NCI-H82 treated with DMSO at 0.1 percent for 48 hours (cell line): ENCODE measurements around the gene AIFM3.
"Not testable (repeated sequence)": the region's sequence is repeated elsewhere in the genome, so short reads cannot be mapped to it uniquely, and the experiment has no call there.

Experiments
- DNase-seq: peaks from one replicate; lab custom pipeline; 2025; ENCODE audit not compliant: unreplicated experiment; lab: John Stamatoyannopoulos, UW

AIFM3 gene, protein sequence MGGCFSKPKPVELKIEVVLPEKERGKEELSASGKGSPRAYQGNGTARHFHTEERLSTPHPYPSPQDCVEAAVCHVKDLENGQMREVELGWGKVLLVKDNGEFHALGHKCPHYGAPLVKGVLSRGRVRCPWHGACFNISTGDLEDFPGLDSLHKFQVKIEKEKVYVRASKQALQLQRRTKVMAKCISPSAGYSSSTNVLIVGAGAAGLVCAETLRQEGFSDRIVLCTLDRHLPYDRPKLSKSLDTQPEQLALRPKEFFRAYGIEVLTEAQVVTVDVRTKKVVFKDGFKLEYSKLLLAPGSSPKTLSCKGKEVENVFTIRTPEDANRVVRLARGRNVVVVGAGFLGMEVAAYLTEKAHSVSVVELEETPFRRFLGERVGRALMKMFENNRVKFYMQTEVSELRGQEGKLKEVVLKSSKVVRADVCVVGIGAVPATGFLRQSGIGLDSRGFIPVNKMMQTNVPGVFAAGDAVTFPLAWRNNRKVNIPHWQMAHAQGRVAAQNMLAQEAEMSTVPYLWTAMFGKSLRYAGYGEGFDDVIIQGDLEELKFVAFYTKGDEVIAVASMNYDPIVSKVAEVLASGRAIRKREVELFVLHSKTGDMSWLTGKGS

DNA sequence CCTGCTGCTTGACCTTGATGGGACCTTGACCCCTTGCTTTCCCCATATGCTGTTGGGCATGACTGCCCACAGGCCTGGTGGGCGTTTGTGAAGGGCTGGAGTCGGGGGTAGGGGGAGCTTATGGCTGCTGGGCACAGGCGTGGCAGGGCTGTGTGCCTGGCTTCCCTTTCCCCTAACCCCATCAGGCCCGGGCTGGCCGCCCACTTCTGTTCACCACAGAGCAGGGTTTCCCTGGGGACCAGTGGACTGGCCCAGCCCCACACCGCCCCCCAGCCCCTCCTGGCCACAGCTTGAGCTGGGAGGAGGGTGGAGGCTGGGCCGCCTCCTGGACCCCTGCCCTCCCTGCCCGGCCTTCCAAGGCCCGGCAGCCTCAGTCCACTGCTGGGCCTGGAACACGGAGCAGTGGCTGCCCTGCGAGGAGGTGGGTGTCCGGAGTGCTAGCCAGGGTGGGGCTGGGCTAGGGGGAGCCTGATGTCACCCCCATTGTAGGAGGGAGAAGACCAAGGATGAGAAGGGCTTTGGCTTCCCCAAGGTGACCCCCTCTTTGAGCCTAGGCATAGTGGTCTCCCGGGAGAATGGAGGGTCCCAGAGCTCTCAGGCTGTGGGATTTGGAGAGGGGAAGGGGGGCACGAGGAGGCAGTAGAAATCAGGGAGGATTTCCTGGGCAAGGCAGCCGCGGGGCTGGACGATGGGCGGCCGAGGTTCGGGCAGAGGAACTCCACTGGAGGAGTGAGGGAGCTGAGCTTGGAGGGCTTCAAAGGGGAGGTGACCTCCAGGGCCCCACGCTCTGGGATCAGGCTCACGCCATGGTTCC lies at the start of gene AIFM3:
Gene AIFM3, plus strand, starts transcription at position 373 of the 814 bp plus-strand sequence. CDS start 690 bp downstream, outside the sequence.
- DNase-seq: no peak

DNA sequence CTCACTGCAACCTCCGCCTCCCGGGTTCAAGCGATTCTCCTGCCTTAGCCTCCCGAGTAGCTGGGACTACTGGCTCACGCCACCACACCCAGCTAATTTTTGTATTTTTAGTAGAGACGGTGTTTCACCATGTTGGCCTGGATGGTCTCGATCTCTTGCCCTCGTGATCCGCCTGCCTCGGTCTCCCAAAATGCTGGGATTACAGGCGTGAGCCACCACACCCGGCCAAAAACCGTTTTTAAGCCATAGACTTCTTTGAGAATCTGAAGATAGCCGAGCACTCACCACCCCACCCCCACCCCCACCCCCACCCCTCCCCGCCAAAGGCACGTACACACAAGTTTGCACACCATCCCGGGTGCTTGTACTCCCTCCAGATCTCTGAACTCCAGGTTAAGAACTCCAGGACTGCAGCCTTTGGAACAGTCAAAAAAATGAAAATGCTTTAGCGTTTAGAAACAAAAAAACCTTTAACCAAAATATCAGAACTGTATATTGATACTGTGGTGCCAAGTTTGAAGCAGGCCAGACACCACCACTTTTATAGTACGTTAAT lies 48.3 kb upstream of the AIFM3 start:
- no peak for DNase-seq

DNA sequence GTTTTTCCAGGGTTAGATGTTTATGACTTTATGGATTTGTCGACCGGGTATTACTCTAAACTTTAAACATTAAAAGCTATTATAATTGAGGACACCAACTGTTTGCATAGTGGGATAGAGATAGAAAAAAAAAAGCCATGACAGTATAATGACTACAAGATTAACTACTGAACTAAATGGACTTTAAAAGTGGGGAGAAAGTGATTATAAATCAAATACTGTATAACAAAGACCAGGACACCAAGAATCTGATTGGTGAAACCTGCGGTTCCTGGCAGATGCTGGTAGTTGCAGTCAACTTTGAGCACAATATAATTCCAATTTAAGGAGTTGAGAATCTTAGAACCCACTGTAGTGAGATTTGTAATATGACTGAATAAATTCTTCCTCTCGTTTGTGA lies 47.3 kb upstream of the AIFM3 start:
- no peak for DNase-seq

DNA sequence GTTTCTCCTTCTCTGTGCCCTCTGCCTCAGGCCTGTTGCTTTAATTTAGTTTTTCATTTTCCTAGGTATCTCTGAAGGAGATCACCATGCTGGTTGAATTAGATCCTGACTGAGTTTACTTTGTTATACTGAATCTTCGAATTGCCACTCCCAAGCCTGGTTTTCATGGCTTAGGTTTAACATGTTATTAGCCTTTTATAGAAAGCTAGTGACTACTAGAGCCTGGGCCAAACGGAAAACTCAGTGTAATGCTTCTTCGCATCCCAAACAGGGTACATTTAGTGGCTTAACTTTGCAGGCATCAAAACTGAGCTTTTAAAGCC lies 46.2 kb upstream of the AIFM3 start:
- no peak for DNase-seq

DNA sequence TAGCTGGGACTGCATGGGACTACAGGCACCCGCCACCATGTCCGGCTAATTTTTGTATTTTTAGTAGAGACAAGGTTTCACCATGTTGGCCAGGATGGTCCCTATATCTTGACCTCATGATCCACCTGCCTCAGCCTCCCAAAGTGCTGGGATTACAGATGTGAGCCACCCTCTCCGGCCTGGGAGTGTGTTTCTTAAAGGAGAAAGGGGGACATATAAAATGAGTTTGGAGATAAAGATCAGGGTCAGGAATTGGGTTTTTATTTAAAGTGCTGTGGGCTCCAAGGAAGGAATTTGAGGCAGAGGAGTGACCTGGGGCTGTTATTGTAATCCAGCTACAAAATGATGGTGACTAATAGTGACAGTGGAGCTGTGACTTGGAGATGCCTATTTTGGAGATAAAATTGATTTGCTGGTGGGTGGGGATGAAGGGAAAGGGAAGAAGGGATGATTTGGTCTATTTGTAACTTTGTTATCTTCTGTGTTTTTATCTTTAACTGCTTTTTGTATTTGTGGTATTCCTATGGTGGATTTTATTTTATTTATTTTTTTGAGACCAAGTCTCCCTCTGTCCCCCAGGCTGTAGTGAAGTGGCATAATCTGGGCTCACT lies 44.8 kb upstream of the AIFM3 start:
- DNase-seq: no peak

DNA sequence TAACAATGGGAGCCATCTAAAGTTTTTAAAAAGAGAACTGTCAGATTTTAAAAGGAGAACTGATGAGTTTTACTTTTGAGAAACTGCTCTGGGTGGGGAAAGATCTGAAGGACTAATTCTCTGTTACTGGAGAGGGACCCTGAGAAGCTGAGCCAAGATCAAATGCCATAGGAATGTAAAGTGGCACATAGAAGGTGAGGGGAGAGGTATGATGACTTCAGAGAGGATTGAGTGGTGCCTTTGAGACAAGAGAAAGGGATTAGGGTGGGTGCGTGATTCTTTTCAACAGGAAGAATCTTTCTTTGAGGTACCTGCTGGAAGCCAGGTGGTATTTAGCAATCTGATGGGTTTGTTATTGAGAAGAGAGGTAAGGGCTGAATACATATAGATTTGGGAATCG lies 40.8 kb upstream of the AIFM3 start:
- no peak for DNase-seq

DNA sequence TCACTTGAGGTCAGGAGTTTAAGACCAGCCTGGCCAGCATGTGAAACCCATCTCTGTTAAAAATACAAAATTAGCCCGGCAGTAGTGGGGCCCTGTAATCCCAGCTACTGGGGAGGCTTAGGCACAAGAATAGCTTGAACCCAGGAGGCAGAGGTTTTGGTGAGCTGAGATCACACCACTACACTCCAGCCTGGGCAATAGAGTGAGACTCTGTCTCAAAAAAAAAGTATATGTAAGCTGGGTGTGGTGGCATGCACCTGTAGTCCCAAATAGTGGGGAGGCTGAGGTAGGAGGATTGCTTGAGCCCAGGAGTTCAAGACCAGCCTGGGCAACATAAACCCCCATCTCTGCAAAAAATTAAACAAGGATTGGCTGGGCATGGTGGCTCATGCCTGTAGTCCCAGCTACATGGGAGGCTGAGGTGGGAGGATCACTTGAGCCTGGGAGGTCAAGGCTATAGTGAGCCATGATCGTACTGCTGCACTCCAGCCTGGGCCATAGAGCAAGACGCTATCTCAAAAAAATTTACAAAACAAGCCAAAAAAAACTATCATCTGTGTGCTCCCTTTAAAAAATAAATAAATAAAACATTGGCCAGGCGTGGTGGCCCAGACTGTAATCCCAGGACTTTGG lies 39.0 kb upstream of the AIFM3 start:
- DNase-seq: no peak

DNA sequence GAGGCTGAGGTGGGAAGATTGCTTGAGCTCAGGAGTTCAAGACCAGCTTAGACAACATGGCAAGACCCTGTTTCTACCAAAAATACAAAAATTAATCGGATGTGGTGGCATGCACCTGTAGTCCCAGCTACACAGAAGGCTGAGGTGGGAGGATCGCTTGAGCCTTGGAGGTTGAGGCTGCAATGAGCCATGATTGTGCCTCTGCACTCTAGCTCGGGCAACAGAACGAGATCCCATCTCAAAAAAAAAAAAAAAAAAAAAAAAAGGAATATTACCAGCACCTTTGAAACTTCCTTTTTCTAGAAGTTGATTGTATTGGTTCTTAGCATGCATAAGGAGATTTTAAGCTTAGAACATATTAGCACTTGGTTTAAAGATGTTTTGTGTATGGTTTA lies 38.5 kb upstream of the AIFM3 start:
- DNase-seq: no peak

DNA sequence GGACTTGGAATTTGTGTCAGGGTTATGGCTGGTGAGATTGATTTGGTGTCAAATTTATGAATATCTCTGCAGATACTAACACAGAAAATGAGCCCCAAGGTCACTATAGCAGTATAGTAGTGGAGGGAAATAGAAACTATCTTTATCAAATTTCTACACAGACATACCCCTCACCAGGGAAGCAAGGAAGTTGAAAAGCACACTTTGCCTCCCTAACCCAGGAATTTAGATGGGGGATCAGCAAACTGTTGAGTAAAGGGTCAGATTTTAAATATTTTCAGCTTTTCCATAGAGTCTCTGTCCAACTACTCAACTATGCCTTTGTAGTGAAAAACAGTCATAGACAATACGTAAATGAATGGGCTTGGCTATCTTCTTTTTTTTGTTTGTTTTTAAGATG lies 37.1 kb upstream of the AIFM3 start:
- DNase-seq: no peak

DNA sequence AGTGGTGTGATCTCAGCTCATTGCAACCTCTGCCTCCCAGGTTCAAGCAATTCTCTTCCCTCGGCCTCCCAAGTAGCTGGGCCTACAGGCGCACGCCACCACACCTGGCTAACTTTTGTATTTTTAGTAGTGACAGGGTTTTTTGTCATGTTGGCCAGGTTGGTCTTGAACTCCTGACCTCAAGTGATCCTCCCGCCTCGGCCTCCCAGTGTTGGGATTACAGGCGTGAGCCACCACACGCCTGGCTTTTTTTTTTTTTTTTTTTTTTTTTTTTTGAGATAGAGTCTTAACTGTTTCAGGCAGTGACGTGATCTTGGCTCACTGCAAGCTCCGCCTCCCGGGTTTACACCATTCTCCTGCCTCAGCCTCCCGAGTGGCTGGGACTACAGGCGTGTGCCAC lies 36.6 kb upstream of the AIFM3 start:
- DNase-seq: not testable (repeated sequence)

DNA sequence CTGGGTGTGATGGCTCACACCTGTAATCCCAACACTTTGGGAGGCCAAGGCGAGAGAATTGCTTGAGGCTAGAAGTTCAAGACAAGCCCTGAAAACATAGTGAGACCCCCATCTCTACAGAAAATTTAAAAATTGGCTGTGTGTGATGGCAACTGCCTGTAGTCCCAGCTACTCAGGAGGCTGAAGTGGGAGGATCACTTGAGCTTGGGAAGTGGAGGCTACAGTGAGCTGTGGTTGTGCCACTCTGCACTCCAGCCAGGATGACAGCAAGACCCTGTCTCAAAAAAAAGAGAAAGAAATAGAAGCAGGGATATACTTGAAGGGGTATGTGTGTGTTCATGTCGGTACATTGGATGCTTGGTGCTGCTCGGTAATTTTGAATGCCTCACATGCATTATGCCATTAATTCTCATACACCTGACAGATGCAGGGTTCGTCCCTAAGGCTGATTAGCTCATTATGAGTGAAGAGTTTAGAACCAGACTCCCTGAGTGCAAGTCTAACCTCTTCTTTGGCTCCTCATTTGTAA lies 35.9 kb upstream of the AIFM3 start:
- DNase-seq: no peak

DNA sequence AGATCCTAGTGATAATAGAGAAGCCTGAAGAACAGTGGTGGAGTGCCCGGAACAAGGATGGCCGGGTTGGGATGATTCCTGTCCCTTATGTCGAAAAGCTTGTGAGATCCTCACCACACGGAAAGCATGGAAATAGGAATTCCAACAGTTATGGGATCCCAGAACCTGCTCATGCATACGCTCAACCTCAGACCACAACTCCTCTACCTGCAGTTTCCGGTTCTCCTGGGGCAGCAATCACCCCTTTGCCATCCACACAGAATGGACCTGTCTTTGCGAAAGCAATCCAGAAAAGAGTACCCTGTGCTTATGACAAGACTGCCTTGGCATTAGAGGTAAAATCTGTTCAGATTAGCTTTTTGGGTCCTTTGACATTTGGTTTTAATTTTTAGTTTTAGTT lies 33.1 kb upstream of the AIFM3 start:
- DNase-seq: no peak

DNA sequence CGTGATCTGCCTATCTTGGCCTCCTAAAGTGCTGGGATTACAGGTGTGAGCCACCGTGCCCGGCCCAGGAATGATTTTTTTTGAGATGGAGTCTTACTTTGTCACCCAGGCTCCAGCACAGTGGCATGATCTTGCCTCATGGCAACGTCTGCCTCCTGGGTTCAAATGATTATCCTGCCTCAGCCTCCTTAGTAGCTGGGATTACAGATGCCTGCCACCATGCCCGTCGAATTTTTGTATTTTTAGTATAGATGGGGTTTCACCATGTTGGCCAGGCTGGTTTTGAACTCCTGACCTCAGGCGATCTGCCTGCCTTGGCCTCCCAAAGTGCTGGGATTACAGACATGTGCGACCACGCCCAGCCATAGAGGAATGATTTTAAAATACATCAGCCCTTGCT lies 32.0 kb upstream of the AIFM3 start:
- not testable (repeated sequence) for DNase-seq

DNA sequence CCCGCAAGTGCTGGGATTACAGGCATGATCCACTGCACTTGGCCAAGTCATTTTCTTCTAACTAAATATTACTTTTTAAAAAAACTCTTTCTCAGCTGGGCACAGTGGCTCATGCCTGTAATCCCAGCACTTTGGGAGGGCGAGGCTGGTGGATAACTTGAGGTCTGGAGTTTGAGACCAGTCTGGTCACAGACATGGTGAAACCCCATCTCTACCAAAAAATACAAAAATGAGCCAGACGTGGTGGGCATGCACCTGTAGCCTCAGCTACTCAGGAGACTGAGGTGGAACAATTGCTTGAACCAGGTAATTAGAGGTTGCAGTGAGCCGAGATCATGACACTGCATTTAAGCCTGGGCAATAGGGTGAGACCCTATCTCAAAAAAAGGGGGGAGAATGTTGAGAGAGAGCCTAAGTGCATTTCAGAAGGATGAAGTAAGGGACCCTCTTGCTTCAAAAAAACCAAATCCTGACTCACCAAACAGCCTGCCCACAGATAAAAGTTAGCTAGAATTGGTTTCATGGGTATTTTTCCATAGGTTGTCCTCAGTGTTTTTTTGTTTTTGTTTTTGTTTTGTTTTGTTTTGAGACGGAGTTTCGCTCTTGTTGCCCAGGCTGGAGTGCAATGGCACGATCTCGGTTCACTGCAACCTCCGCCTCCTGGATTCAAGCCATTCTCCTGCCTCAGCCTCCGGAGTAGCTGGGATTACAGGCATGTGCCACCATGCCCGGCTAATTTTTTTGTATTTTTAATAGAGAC lies 31.1 kb upstream of the AIFM3 start:
- not testable (repeated sequence) for DNase-seq

DNA sequence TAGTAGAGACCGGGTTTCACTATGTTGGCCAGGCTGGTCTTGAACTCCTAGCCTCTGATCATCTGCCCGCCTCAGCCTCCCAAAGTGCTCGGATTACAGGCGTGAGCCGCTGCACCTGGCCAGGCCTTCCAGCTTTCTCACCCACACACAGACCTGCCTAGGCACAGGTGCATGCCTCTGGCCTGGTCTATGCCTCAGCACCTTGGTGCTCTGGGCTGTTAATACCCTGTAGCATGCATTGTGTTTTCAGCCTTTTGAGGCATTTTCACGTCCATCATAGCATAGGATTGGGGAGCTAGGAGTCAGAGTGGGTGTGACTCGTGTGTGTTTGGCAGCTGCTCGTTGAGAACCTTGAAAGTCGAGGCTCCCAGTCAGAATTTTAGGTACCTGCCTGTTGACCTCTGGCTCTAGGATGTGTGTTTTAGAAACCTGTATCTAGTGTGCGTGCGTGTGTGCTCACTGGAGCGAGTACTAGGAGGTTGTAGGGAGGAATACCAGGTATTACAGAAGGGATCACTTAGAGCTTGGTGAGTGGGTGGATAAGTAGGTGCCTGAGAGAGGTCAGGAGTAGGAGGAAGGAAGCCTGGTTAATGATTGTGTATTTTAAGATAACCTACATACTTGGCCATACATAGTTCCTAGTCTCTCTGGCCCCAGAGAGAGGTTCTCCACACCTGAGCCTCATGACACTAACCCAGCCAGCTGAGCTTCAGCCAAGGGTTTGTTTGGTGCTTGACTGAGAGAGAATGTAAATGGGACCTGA lies 29.8 kb upstream of the AIFM3 start:
- DNase-seq: no peak

DNA sequence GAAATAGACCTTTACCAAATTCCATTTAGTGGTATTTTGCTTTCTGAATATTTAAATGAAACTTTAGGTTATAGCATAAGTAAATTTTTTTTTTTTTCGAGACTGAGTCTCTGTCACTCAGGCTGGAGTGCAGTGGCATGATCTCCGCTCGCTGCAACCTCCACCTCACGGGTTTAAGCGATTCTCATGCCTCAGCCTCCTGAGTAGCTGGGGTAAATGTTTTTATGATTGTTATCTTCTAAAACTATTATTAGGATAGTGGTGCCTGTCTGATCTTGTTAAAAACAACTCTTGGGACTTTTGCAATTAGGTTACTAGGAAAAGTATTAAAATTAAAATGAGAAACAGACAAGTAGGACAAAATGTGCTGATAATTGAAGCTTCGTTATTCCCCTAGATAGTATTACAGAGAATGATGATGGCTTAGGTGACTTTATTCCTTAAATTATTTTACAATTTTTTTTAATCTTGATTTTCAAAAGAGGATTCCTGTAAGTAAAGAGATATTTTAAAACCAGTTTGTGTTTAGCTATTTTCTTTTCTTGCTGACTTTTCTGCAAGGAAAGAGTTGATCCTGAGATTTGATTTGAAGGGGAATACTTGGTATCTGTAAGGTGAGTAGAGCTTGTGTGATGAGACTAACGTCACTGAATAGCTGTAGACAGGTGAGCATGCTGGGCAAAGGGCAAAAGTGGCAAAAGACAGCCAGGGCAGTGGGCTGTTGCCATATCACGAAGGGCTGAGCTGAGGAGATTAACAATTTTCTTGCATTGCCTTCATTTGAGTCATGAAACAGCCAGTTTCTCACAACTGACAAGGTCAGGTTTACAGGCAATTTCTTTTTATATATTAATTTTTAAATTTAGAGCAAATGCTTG lies 29.0 kb upstream of the AIFM3 start:
- DNase-seq: no peak

DNA sequence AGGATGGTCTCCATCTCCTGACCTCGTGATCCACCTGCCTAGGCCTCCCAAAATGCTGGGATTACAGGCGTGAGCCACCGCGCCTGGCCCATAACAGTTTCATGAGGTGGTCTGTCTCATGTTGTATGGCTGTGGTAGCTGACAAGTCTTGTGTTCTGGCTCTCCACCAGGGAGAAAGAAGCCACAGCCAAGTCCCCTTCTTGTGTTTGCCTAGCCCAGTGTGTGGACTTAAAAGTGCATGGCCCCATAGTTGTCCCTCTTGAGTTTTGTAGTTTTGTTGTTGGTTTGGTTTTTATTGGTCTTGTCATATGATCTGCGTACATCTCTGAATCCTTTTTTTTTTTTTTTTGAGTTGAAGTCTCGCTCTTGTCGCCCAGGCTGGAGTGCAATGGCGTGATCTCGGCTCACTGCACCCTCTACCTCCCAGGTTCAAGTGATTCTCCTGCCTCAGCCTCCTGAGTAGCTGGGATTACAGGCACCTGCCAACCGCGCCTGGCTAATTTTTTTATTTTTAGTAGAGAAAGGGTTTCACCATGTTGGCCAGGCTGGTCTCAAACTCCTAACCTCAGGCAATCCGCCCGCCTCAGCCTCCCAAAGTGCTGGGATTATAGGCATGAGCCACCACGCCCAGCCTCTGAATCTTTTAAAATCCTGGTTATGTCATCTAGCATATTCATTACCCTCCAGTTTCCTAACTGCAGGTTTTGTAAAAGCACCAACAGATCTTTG lies 27.4 kb upstream of the AIFM3 start:
- DNase-seq: not testable (repeated sequence)
